Measurements from ENCODE around the gene RALA. TPM values are rescaled to one million over a fixed set of nuclear protein-coding genes. Genes with fewer than 3 reads are reported as not detected.

RALA gene, protein sequence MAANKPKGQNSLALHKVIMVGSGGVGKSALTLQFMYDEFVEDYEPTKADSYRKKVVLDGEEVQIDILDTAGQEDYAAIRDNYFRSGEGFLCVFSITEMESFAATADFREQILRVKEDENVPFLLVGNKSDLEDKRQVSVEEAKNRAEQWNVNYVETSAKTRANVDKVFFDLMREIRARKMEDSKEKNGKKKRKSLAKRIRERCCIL
- 28.3 and 33.9 TPM in 2 replicates for total RNA-seq

DNA sequence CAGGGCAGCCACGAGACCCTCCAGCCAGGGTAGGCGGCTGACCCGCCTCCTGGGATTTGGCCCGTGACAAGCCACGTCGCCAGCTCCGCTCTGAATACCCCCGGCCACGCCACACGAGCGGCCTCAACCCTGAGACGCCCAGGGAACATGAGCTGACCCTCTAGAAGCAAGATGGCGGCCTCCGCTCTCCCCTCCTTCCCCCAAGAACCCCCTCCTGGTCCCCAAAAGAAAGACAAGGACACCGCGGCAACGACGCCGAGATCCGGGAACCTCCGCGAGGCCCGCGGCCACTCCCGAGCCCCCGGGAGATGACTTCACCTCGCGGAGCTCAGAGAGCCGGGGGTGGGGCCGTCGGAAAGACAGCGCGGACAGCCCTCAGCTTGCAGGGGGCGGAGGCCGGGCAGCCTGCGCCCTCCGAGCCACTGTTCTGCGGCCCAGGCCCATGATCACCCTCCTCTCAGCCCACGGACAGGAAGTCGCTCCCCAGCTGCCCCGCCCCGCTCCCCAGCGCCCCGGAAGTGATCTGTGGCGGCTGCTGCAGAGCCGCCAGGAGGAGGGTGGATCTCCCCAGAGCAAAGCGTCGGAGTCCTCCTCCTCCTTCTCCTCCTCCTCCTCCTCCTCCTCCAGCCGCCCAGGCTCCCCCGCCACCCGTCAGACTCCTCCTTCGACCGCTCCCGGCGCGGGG lies at the start of gene RALA:
Gene RALA (plus strand): TSS at position 526 of the 685 bp plus-strand sequence. CDS start 63,096 bp downstream, outside the sequence.

Other genes with a start within 250 kb of the RALA start
- gene YAE1, start 57.2 kb upstream of the RALA start, total RNA-seq = 34.8 and 36.7 TPM in 2 replicates